Uterus (tissue), 2 donors: Measurements from ENCODE around the gene PARP8.

Experiments
- POLR2A ChIP-seq, 2 donors: fragments of 450-650 bp; IDR thresholded peaks; one replicate each; pipeline ENCODE4 v1.6.1; 2016; ENCODE audit warnings: antibody characterized with exemption in 2 of 2, mild to moderate bottlenecking in 1 of 2, moderate library complexity in 1 of 2
- TF ChIP-seq, protein P1 (sequence below), 4 experiments: fragments of 200-600 bp in 2 of 4; fragments of 450-650 bp in 2 of 4; sonication (generic) in 2 of 4; IDR thresholded peaks; one replicate each; pipeline ENCODE4 v1.5.1; 2016 to 2019; ENCODE audit warnings: antibody characterized with exemption in 4 of 4, mild to moderate bottlenecking in 2 of 4, moderate library complexity in 1 of 4

- no peak for TF ChIP-seq POLR2A (IDR thresholded peaks at IDR 0.05)
- TF ChIP-seq, protein P1, sequence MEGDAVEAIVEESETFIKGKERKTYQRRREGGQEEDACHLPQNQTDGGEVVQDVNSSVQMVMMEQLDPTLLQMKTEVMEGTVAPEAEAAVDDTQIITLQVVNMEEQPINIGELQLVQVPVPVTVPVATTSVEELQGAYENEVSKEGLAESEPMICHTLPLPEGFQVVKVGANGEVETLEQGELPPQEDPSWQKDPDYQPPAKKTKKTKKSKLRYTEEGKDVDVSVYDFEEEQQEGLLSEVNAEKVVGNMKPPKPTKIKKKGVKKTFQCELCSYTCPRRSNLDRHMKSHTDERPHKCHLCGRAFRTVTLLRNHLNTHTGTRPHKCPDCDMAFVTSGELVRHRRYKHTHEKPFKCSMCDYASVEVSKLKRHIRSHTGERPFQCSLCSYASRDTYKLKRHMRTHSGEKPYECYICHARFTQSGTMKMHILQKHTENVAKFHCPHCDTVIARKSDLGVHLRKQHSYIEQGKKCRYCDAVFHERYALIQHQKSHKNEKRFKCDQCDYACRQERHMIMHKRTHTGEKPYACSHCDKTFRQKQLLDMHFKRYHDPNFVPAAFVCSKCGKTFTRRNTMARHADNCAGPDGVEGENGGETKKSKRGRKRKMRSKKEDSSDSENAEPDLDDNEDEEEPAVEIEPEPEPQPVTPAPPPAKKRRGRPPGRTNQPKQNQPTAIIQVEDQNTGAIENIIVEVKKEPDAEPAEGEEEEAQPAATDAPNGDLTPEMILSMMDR (IDR thresholded peaks at IDR 0.05) = no peak
Observed at GRCh38 chr5:50675385-50675784, 8.9 kb downstream of the PARP8 start.
